BLaER1 (cell line): Measurements from ENCODE around the gene TIGAR.

ENCODE experiments used
- H3K27ac ChIP-seq: shearing (Covaris generic); formaldehyde crosslinking; 2 replicates; pipeline ENCODE4 v1.8.1; 2022
- H3K27me3 ChIP-seq: shearing (Covaris generic); formaldehyde crosslinking; 2 replicates; pipeline ENCODE4 v1.8.1; 2022
- H3K36me3 ChIP-seq: shearing (Covaris generic); formaldehyde crosslinking; 2 replicates; pipeline ENCODE4 v1.8.1; 2022
- H3K4me1 ChIP-seq: shearing (Covaris generic); formaldehyde crosslinking; 2 replicates; pipeline ENCODE4 v1.8.1; 2022
- H3K4me2 ChIP-seq: shearing (Covaris generic); formaldehyde crosslinking; 2 replicates; pipeline ENCODE4 v1.8.1; 2022
- H3K4me3 ChIP-seq: shearing (Covaris generic); formaldehyde crosslinking; 2 replicates; pipeline ENCODE4 v1.8.1; 2022
- H3K9ac ChIP-seq: shearing (Covaris generic); formaldehyde crosslinking; 2 replicates; pipeline ENCODE4 v1.8.1; 2022
- H3K9me3 ChIP-seq: shearing (Covaris generic); formaldehyde crosslinking; 2 replicates; pipeline ENCODE4 v1.8.1; 2022
- H4K20me1 ChIP-seq: shearing (Covaris generic); formaldehyde crosslinking; 2 replicates; pipeline ENCODE4 v1.8.1; 2022
- Cebpa-rat ChIP-seq: shearing (Covaris generic); IDR thresholded peaks from 2 replicates; pipeline ENCODE4 v1.8.1; 2022

TIGAR gene

GRCh38 chr12:4369548-4369947 is 48.5 kb downstream of the TIGAR start:
- no peak overlapping the region for H3K9ac ChIP-seq
- H3K36me3 ChIP-seq: no peaks in the 10 kb centered on the region
- no peak for TF ChIP-seq Cebpa-rat
- H3K4me2 ChIP-seq: no peak overlapping the region
- no peak overlapping the region for H3K4me3 ChIP-seq
- no peaks in the 10 kb centered on the region for H3K4me1 ChIP-seq
- H4K20me1 ChIP-seq: no peaks in the 10 kb centered on the region
- no peak overlapping the region for H3K27ac ChIP-seq
- no peaks in the 10 kb centered on the region for H3K27me3 ChIP-seq
- no peaks in the 10 kb centered on the region for H3K9me3 ChIP-seq

GRCh38 chr12:4370265-4370664 is 49.3 kb downstream of the TIGAR start:
- no peak for TF ChIP-seq Cebpa-rat
- Histone ChIP-seq H3K9ac (no peak overlapping the region), H3K27me3 (no peaks in the 10 kb centered on the region), H3K4me3 (no peak overlapping the region), H3K4me2 (no peak overlapping the region), H3K36me3 (no peaks in the 10 kb centered on the region), H4K20me1 (no peaks in the 10 kb centered on the region), H3K27ac (no peak overlapping the region), H3K4me1 (no peaks in the 10 kb centered on the region), H3K9me3 (no peaks in the 10 kb centered on the region)

GRCh38 chr12:4372653-4373052 is 51.6 kb downstream of the TIGAR start:
- Histone ChIP-seq H3K9me3 (no peaks in the 10 kb centered on the region), H3K9ac (no peak overlapping the region)
- no peak for TF ChIP-seq Cebpa-rat

GRCh38 chr12:4375449-4375848 is 54.4 kb downstream of the TIGAR start:
- TF ChIP-seq Cebpa-rat: no peak
- Histone ChIP-seq H3K4me2 (no peak overlapping the region), H3K9me3 (no peaks in the 10 kb centered on the region), H3K4me3 (no peak overlapping the region), H3K27me3 (no peaks in the 10 kb centered on the region), H3K4me1 (no peaks in the 10 kb centered on the region), H3K36me3 (no peaks in the 10 kb centered on the region), H3K27ac (no peak overlapping the region), H3K9ac (no peak overlapping the region), H4K20me1 (no peaks in the 10 kb centered on the region)

More at GRCh38 chr12:4372653-4373052, 51.6 kb downstream of the TIGAR start:
- H4K20me1 ChIP-seq: no peaks in the 10 kb centered on the region
- no peak overlapping the region for H3K27ac ChIP-seq
- no peak overlapping the region for H3K4me3 ChIP-seq
- H3K4me2 ChIP-seq: no peak overlapping the region
- no peaks in the 10 kb centered on the region for H3K4me1 ChIP-seq
- H3K36me3 ChIP-seq: no peaks in the 10 kb centered on the region
- H3K27me3 ChIP-seq: no peaks in the 10 kb centered on the region

DNA sequence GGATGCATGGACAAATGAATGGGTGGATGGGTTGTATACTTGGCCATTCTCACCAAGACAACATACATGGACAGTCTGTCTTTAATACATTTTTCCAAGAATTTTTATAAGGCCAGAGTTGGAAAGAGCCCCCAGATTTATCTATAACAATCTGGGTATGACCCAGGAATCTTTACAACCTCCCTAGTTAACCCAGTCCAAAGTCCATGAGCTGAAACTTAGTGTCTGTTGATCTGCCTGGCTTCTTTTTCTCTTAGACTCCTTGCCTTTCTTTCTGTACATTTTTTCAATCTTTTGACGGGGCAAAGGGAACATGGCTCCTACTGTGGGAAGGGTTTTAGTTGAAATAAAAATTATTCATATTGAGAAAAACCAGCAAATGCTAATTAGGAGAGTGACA is 57.8 kb downstream of the TIGAR start:
- Histone ChIP-seq H4K20me1 (no peaks in the 10 kb centered on the region), H3K27ac (no peak overlapping the region), H3K4me2 (no peak overlapping the region), H3K9ac (no peak overlapping the region), H3K4me1 (0 out of 2 replicates have a peak, but pooled peaks cover 4% of the 10 kb centered on the region), H3K9me3 (no peaks in the 10 kb centered on the region), H3K36me3 (no peaks in the 10 kb centered on the region), H3K27me3 (no peaks in the 10 kb centered on the region), H3K4me3 (no peak overlapping the region)
- no peak for TF ChIP-seq Cebpa-rat

GRCh38 chr12:4379405-4379804 is 58.4 kb downstream of the TIGAR start, which contains the start of gene FGF23:
Gene FGF23, minus strand, starts transcription at chr12:4379712. Its CDS starts 130 bp downstream, at chr12:4379582.
- Histone ChIP-seq H3K4me3 (no peak within 1 kb of the TSS), H3K4me1 (0 out of 2 replicates have a peak, but pooled peaks cover 4% of the 10 kb centered on the region), H3K4me2 (no peak within 1 kb of the TSS), H3K27ac (no peak within 1 kb of the TSS), H4K20me1 (no peaks in the 10 kb centered on the region), H3K9ac (no peak within 1 kb of the TSS), H3K36me3 (no peaks in the 10 kb centered on the region), H3K9me3 (no peaks in the 10 kb centered on the region), H3K27me3 (no peaks in the 10 kb centered on the region)
- no peak for TF ChIP-seq Cebpa-rat

GRCh38 chr12:4380332-4380731 is 59.3 kb downstream of the TIGAR start:
- Histone ChIP-seq H3K9ac (no peak overlapping the region), H3K27me3 (no peaks in the 10 kb centered on the region), H3K4me2 (no peak overlapping the region), H3K4me1 (0 out of 2 replicates have a peak, but pooled peaks cover 4% of the 10 kb centered on the region), H3K4me3 (no peak overlapping the region), H3K9me3 (no peaks in the 10 kb centered on the region), H3K36me3 (no peaks in the 10 kb centered on the region), H3K27ac (no peak overlapping the region), H4K20me1 (no peaks in the 10 kb centered on the region)
- TF ChIP-seq Cebpa-rat: no peak

GRCh38 chr12:4383304-4383865 is 62.4 kb downstream of the TIGAR start:
- TF ChIP-seq Cebpa-rat: no peak
- no peak overlapping the region for H3K9ac ChIP-seq
- H3K4me2 ChIP-seq: no peak overlapping the region
- H3K9me3 ChIP-seq: no peaks in the 10 kb centered on the region
- no peaks in the 10 kb centered on the region for H3K36me3 ChIP-seq
- H3K4me3 ChIP-seq: no peak overlapping the region
- H3K4me1 ChIP-seq: 0 out of 2 replicates have a peak, but pooled peaks cover 4% of the 10 kb centered on the region
- no peaks in the 10 kb centered on the region for H3K27me3 ChIP-seq
- H4K20me1 ChIP-seq: no peaks in the 10 kb centered on the region
- H3K27ac ChIP-seq: no peak overlapping the region

GRCh38 chr12:4386801-4387200 is 65.8 kb downstream of the TIGAR start:
- no peaks in the 10 kb centered on the region for H3K27me3 ChIP-seq

GRCh38 chr12:4387607-4388006 is 66.6 kb downstream of the TIGAR start:
- peaks cover 32% of the 10 kb centered on the region for H3K4me1 ChIP-seq
- TF ChIP-seq Cebpa-rat: no peak
- H3K9ac ChIP-seq: no peak overlapping the region
- H3K36me3 ChIP-seq: no peaks in the 10 kb centered on the region
- no peak overlapping the region for H3K4me2 ChIP-seq
- no peaks in the 10 kb centered on the region for H3K27me3 ChIP-seq
- H3K4me3 ChIP-seq: no peak overlapping the region
- H3K9me3 ChIP-seq: no peaks in the 10 kb centered on the region
- H4K20me1 ChIP-seq: no peaks in the 10 kb centered on the region
- H3K27ac ChIP-seq: no peak overlapping the region

More at GRCh38 chr12:4386801-4387200, 65.8 kb downstream of the TIGAR start:
- H3K4me1 ChIP-seq: peaks cover 24% of the 10 kb centered on the region
- H3K4me2 ChIP-seq: no peak overlapping the region
- H3K9me3 ChIP-seq: no peaks in the 10 kb centered on the region
- H3K9ac ChIP-seq: no peak overlapping the region
- H3K4me3 ChIP-seq: no peak overlapping the region
- H3K27ac ChIP-seq: no peak overlapping the region
- no peak for TF ChIP-seq Cebpa-rat
- H3K36me3 ChIP-seq: no peaks in the 10 kb centered on the region
- no peaks in the 10 kb centered on the region for H4K20me1 ChIP-seq

GRCh38 chr12:4388032-4388431 is 67.0 kb downstream of the TIGAR start:
- Histone ChIP-seq H3K4me2 (no peak overlapping the region), H3K36me3 (no peaks in the 10 kb centered on the region), H3K9ac (no peak overlapping the region), H3K9me3 (no peaks in the 10 kb centered on the region), H3K27ac (no peak overlapping the region), H3K27me3 (no peaks in the 10 kb centered on the region), H3K4me3 (no peak overlapping the region), H3K4me1 (peaks cover 36% of the 10 kb centered on the region), H4K20me1 (no peaks in the 10 kb centered on the region)
- no peak for TF ChIP-seq Cebpa-rat
